ENCODE measurements around the gene AHNAK. TPM values are rescaled to one million over a fixed set of nuclear protein-coding genes. Genes with fewer than 3 reads are reported as not detected.

AHNAK gene
- total and polyA plus RNA-seq, 3 donors from 2014 or later = 95.8 to 148 (median 137) TPM

GRCh38 chr11:62383822-62384221 is 162.8 kb downstream of the AHNAK start:
- Histone ChIP-seq H3K4me1 (peaks cover 15% of the 10 kb centered on the region), H3K4me3 (no peak overlapping the region), H3K27ac (no peak overlapping the region), H3K9me3 (no peaks in the 10 kb centered on the region), H3K27me3 (no peaks in the 10 kb centered on the region), H3K36me3 (ENCODE audit: low read depth, missing control alignments) (no peaks in the 10 kb centered on the region)
- 79 to 80% methylated on average over 6 of the region's 6 CpGs for WGBS, 2 donors
- DNase-seq = no peak
- intact Hi-C loops (cut with DNase I; ENCODE audit: low total_unique reads) = no loop called here
- TF ChIP-seq CTCF (IDR thresholded peaks at IDR 0.05) (no peak), POLR2A (IDR thresholded peaks at IDR 0.05) (no peak)

Small RNA genes within 50 kb of the gene (microRNA-seq; reads per million reads assigned to microRNA genes)
- 0 to 2.8 reads per million in 2 donors for gene MIR6747 (ENCODE audit: borderline number of aligned reads in 2 of 2, borderline replicate concordance in 1 of 2)

Small RNA genes within 50 kb of the gene (small RNA-seq; reads per million reads assigned to genes)
- gene EEF1G (0 reads per million in 2 donors), gene MIR6747 (0 reads per million in 2 donors)

Other genes with a start within 250 kb of the AHNAK start
- 1 to 10 TPM in 1 of 2 donors, not detected in 1; 1.4 TPM for gene SCGB1D4, start 247.7 kb downstream of the AHNAK start, total RNA-seq
- gene SCGB1D4, start 247.7 kb downstream of the AHNAK start, polyA plus RNA-seq (ENCODE audit: insufficient read depth, low read depth, low replicate concordance) = 48.9 TPM
- gene ASRGL1, start 209.4 kb downstream of the AHNAK start, total RNA-seq = 100 to 1,000 TPM; 101 to 119 TPM
- 295 TPM for gene ASRGL1, start 209.4 kb downstream of the AHNAK start, polyA plus RNA-seq (ENCODE audit: insufficient read depth, low read depth, low replicate concordance)
- gene SCGB1A1, start 127.8 kb downstream of the AHNAK start, total RNA-seq = not detected
- gene SCGB1A1, start 127.8 kb downstream of the AHNAK start, polyA plus RNA-seq (ENCODE audit: insufficient read depth, low read depth, low replicate concordance) = not detected
- 100 to 1,000 TPM; 607 to 868 TPM for gene EEF1G, start 27.1 kb upstream of the AHNAK start, total RNA-seq
- 1,165 TPM for gene EEF1G, start 27.1 kb upstream of the AHNAK start, polyA plus RNA-seq (ENCODE audit: insufficient read depth, low read depth, low replicate concordance)
- 10 to 100 TPM; 24.3 to 30.0 TPM for gene TUT1, start 44.7 kb upstream of the AHNAK start, total RNA-seq
- gene TUT1, start 44.7 kb upstream of the AHNAK start, polyA plus RNA-seq (ENCODE audit: insufficient read depth, low read depth, low replicate concordance) = 25.0 TPM
- gene MTA2, start 55.1 kb upstream of the AHNAK start, total RNA-seq = 100 to 1,000 TPM in 1 of 2 donors, 10 to 100 TPM in 1; 97.2 to 115 TPM
- gene MTA2, start 55.1 kb upstream of the AHNAK start, polyA plus RNA-seq (ENCODE audit: insufficient read depth, low read depth, low replicate concordance) = 87.6 TPM
- gene EML3, start 66.0 kb upstream of the AHNAK start, total RNA-seq = 10 to 100 TPM; 39.3 to 57.8 TPM
- gene EML3, start 66.0 kb upstream of the AHNAK start, polyA plus RNA-seq (ENCODE audit: insufficient read depth, low read depth, low replicate concordance) = 29.3 TPM
- gene ROM1, start 66.5 kb upstream of the AHNAK start, total RNA-seq = 1 to 10 TPM; 6.1 to 9.7 TPM
- gene ROM1, start 66.5 kb upstream of the AHNAK start, polyA plus RNA-seq (ENCODE audit: insufficient read depth, low read depth, low replicate concordance) = 9.0 TPM
- gene B3GAT3, start 75.2 kb upstream of the AHNAK start, total RNA-seq = 10 to 100 TPM; 66.4 to 69.2 TPM
- gene B3GAT3, start 75.2 kb upstream of the AHNAK start, polyA plus RNA-seq (ENCODE audit: insufficient read depth, low read depth, low replicate concordance) = 36.6 TPM
- gene GANAB, start 99.8 kb upstream of the AHNAK start, total RNA-seq = 100 to 1,000 TPM; 152 to 219 TPM
- 190 TPM for gene GANAB, start 99.8 kb upstream of the AHNAK start, polyA plus RNA-seq (ENCODE audit: insufficient read depth, low read depth, low replicate concordance)
- 10 to 100 TPM; 20.0 to 24.7 TPM for gene INTS5, start 106.5 kb upstream of the AHNAK start, total RNA-seq
- 12.6 TPM for gene INTS5, start 106.5 kb upstream of the AHNAK start, polyA plus RNA-seq (ENCODE audit: insufficient read depth, low read depth, low replicate concordance)
- 10 to 100 TPM; 39.3 to 62.8 TPM for gene C11orf98, start 118.4 kb upstream of the AHNAK start, total RNA-seq
- gene C11orf98, start 118.4 kb upstream of the AHNAK start, polyA plus RNA-seq (ENCODE audit: insufficient read depth, low read depth, low replicate concordance) = 100 TPM
- gene CSKMT, start 118.5 kb upstream of the AHNAK start, total RNA-seq = 1 to 10 TPM; 2.4 to 3.7 TPM
- 2.0 TPM for gene CSKMT, start 118.5 kb upstream of the AHNAK start, polyA plus RNA-seq (ENCODE audit: insufficient read depth, low read depth, low replicate concordance)
- gene UQCC3, start 124.9 kb upstream of the AHNAK start, total RNA-seq = 1 to 10 TPM; 8.0 to 8.1 TPM
- 4.2 TPM for gene UQCC3, start 124.9 kb upstream of the AHNAK start, polyA plus RNA-seq (ENCODE audit: insufficient read depth, low read depth, low replicate concordance)
- 10 to 100 TPM in 1 of 2 donors, 1 to 10 TPM in 1; 8.2 to 11.6 TPM for gene LBHD1, start 125.5 kb upstream of the AHNAK start, total RNA-seq
- gene LBHD1, start 125.5 kb upstream of the AHNAK start, polyA plus RNA-seq (ENCODE audit: insufficient read depth, low read depth, low replicate concordance) = 11.1 TPM
- gene UBXN1, start 132.3 kb upstream of the AHNAK start, total RNA-seq = 100 to 1,000 TPM; 173 to 190 TPM
- gene UBXN1, start 132.3 kb upstream of the AHNAK start, polyA plus RNA-seq (ENCODE audit: insufficient read depth, low read depth, low replicate concordance) = 196 TPM
- gene LRRN4CL, start 142.7 kb upstream of the AHNAK start, total RNA-seq = 1 to 10 TPM; 4.7 to 5.6 TPM
- gene LRRN4CL, start 142.7 kb upstream of the AHNAK start, polyA plus RNA-seq (ENCODE audit: insufficient read depth, low read depth, low replicate concordance) = 5.0 TPM
- 100 to 1,000 TPM; 292 to 525 TPM for gene BSCL2, start 160.6 kb upstream of the AHNAK start, total RNA-seq
- gene BSCL2, start 160.6 kb upstream of the AHNAK start, polyA plus RNA-seq (ENCODE audit: insufficient read depth, low read depth, low replicate concordance) = 519 TPM
- 1 to 10 TPM; 2.0 to 4.5 TPM for gene GNG3, start 160.9 kb upstream of the AHNAK start, total RNA-seq
- gene GNG3, start 160.9 kb upstream of the AHNAK start, polyA plus RNA-seq (ENCODE audit: insufficient read depth, low read depth, low replicate concordance) = 11.1 TPM
- gene HNRNPUL2, start 180.7 kb upstream of the AHNAK start, total RNA-seq = 10 to 100 TPM; 31.8 to 42.5 TPM
- 42.9 TPM for gene HNRNPUL2, start 180.7 kb upstream of the AHNAK start, polyA plus RNA-seq (ENCODE audit: insufficient read depth, low read depth, low replicate concordance)
- gene TTC9C, start 181.7 kb upstream of the AHNAK start, total RNA-seq = 10 to 100 TPM; 34.0 to 39.5 TPM
- gene TTC9C, start 181.7 kb upstream of the AHNAK start, polyA plus RNA-seq (ENCODE audit: insufficient read depth, low read depth, low replicate concordance) = 41.5 TPM
- 10 to 100 TPM; 14.0 to 17.4 TPM for gene ZBTB3, start 207.4 kb upstream of the AHNAK start, total RNA-seq
- gene ZBTB3, start 207.4 kb upstream of the AHNAK start, polyA plus RNA-seq (ENCODE audit: insufficient read depth, low read depth, low replicate concordance) = 6.7 TPM
- 10 to 100 TPM; 48.1 to 71.2 TPM for gene POLR2G, start 214.8 kb upstream of the AHNAK start, total RNA-seq
- gene POLR2G, start 214.8 kb upstream of the AHNAK start, polyA plus RNA-seq (ENCODE audit: insufficient read depth, low read depth, low replicate concordance) = 78.6 TPM
- 10 to 100 TPM; 22.4 to 32.0 TPM for gene TAF6L, start 224.6 kb upstream of the AHNAK start, total RNA-seq
- 13.6 TPM for gene TAF6L, start 224.6 kb upstream of the AHNAK start, polyA plus RNA-seq (ENCODE audit: insufficient read depth, low read depth, low replicate concordance)
- 100 to 1,000 TPM; 119 to 124 TPM for gene TMEM179B, start 240.6 kb upstream of the AHNAK start, total RNA-seq
- gene TMEM179B, start 240.6 kb upstream of the AHNAK start, polyA plus RNA-seq (ENCODE audit: insufficient read depth, low read depth, low replicate concordance) = 87.0 TPM
- 10 to 100 TPM; 24.1 to 25.5 TPM for gene TMEM223, start 245.2 kb upstream of the AHNAK start, total RNA-seq
- 11.5 TPM for gene TMEM223, start 245.2 kb upstream of the AHNAK start, polyA plus RNA-seq (ENCODE audit: insufficient read depth, low read depth, low replicate concordance)